ENCODE measurements around the gene NAA25.

The NAA25 gene

GRCh38 chr12:112140728-112141127, 32.1 kb upstream of the NAA25 start:
- Histone ChIP-seq H3K27me3 (ENCODE audit: control insufficient read depth in 3 of 3, insufficient read depth in 3 of 3, low read depth in 1 of 3, low read length in 3 of 3) (no peaks in the 10 kb centered on the region), H2AK5ac (ENCODE audit: low read depth, low read length) (no peak overlapping the region), H3K4me1 (ENCODE audit: control insufficient read depth in 2 of 2, insufficient read depth in 1 of 2, low read depth in 1 of 2, low read length in 2 of 2) (no peaks in the 10 kb centered on the region), H2BK120ac (ENCODE audit: low read depth, low read length) (no peak overlapping the region), H3K4me2 (ENCODE audit: insufficient read depth, low read length, poor library complexity, severe bottlenecking) (no peak overlapping the region), H3K9me3 (replicated peaks in 1 of 2; ENCODE audit: control insufficient read depth in 2 of 2, insufficient read depth in 1 of 2, low read depth in 1 of 2, low read length in 2 of 2) (no peaks in the 10 kb centered on the region), H3K23ac (ENCODE audit: low read depth, low read length, poor library complexity) (no peak overlapping the region), H3K79me1 (ENCODE audit: low read depth, low read length) (no peaks in the 10 kb centered on the region), H3K14ac (ENCODE audit: low read length) (no peak overlapping the region), H2BK15ac (ENCODE audit: low read length) (no peak overlapping the region), H4K8ac (ENCODE audit: low read depth, low read length) (no peak overlapping the region), H3K27ac (replicated peaks; ENCODE audit: low read length) (no peak overlapping the region), H3K9ac (ENCODE audit: low read depth, low read length, poor library complexity) (no peak overlapping the region), H2AFZ (ENCODE audit: low read length) (no peak overlapping the region), H3K18ac (ENCODE audit: low read length) (no peak overlapping the region), H2BK5ac (ENCODE audit: low read length) (no peak overlapping the region), H2BK12ac (ENCODE audit: low read length) (no peak overlapping the region), H3K4me3 (ENCODE audit: low read length in 2 of 2) (no peak overlapping the region), H3K36me3 (replicated peaks in 1 of 2; ENCODE audit: control insufficient read depth in 2 of 2, insufficient read depth in 2 of 2, low read length in 2 of 2) (peaks cover 26 to 91% of the 10 kb centered on the region in 2 donors), H3K4ac (ENCODE audit: low read length) (no peak overlapping the region), H4K91ac (ENCODE audit: low read depth, low read length, poor library complexity) (no peak overlapping the region)
- no CpG with 5 or more reads among the region's 5 CpGs for WGBS, 2 donors (ENCODE audit: extremely low coverage in 2 of 2, insufficient read length in 2 of 2, insufficient replicate concordance in 1 of 2)
- no peak for DNase-seq (ENCODE audit: low spot score)

- no peak overlapping the region for H2BK12ac ChIP-seq (ENCODE audit: low read length)
- no peak overlapping the region for H3K9ac ChIP-seq (ENCODE audit: low read depth, low read length, poor library complexity)
- no peak overlapping the region for H2BK15ac ChIP-seq (ENCODE audit: low read length)
- H3K4me2 ChIP-seq (ENCODE audit: insufficient read depth, low read length, poor library complexity, severe bottlenecking), result no peak overlapping the region
- no CpG with 5 or more reads among the region's 3 CpGs for WGBS, 2 donors (ENCODE audit: extremely low coverage in 2 of 2, insufficient read length in 2 of 2, insufficient replicate concordance in 1 of 2)
- DNase-seq (ENCODE audit: low spot score), result no peak
- H4K8ac ChIP-seq (ENCODE audit: low read depth, low read length), result no peak overlapping the region
- peaks cover 13 to 67% of the 10 kb centered on the region in 2 donors for H3K36me3 ChIP-seq (replicated peaks in 1 of 2; ENCODE audit: control insufficient read depth in 2 of 2, insufficient read depth in 2 of 2, low read length in 2 of 2)
- no peak overlapping the region for H2AFZ ChIP-seq (ENCODE audit: low read length)
- H3K4me1 ChIP-seq (ENCODE audit: control insufficient read depth in 2 of 2, insufficient read depth in 1 of 2, low read depth in 1 of 2, low read length in 2 of 2), result no peaks in the 10 kb centered on the region
- H4K91ac ChIP-seq (ENCODE audit: low read depth, low read length, poor library complexity), result no peak overlapping the region
- H2BK120ac ChIP-seq (ENCODE audit: low read depth, low read length), result no peak overlapping the region
- H3K14ac ChIP-seq (ENCODE audit: low read length), result no peak overlapping the region
- H3K23ac ChIP-seq (ENCODE audit: low read depth, low read length, poor library complexity), result no peak overlapping the region
- no peaks in the 10 kb centered on the region for H3K27me3 ChIP-seq (ENCODE audit: control insufficient read depth in 3 of 3, insufficient read depth in 3 of 3, low read depth in 1 of 3, low read length in 3 of 3)
- H3K9me3 ChIP-seq (replicated peaks in 1 of 2; ENCODE audit: control insufficient read depth in 2 of 2, insufficient read depth in 1 of 2, low read depth in 1 of 2, low read length in 2 of 2), result no peaks in the 10 kb centered on the region
- H3K4ac ChIP-seq (ENCODE audit: low read length), result no peak overlapping the region
- H2AK5ac ChIP-seq (ENCODE audit: low read depth, low read length), result no peak overlapping the region
- no peak overlapping the region for H2BK5ac ChIP-seq (ENCODE audit: low read length)
- no peaks in the 10 kb centered on the region for H3K79me1 ChIP-seq (ENCODE audit: low read depth, low read length)
- no peak overlapping the region for H3K27ac ChIP-seq (replicated peaks; ENCODE audit: low read length)
- H3K4me3 ChIP-seq (ENCODE audit: low read length in 2 of 2), result no peak overlapping the region
- no peak overlapping the region for H3K18ac ChIP-seq (ENCODE audit: low read length)
Measured at GRCh38 chr12:112134731-112135130, 26.1 kb upstream of the NAA25 start.

GRCh38 chr12:112133418-112133817, 24.8 kb upstream of the NAA25 start:
- H4K91ac ChIP-seq (ENCODE audit: low read depth, low read length, poor library complexity), result no peak overlapping the region
- no peak overlapping the region for H2AFZ ChIP-seq (ENCODE audit: low read length)
- H3K36me3 ChIP-seq (replicated peaks in 1 of 2; ENCODE audit: control insufficient read depth in 2 of 2, insufficient read depth in 2 of 2, low read length in 2 of 2), result peaks cover 13 to 55% of the 10 kb centered on the region in 2 donors
- no peak overlapping the region for H2BK15ac ChIP-seq (ENCODE audit: low read length)
- H3K4me2 ChIP-seq (ENCODE audit: insufficient read depth, low read length, poor library complexity, severe bottlenecking), result no peak overlapping the region
- DNase-seq (ENCODE audit: low spot score), result no peak
- H2AK5ac ChIP-seq (ENCODE audit: low read depth, low read length), result no peak overlapping the region
- WGBS, 2 donors (ENCODE audit: extremely low coverage in 2 of 2, insufficient read length in 2 of 2, insufficient replicate concordance in 1 of 2), result no CpG with 5 or more reads among the region's 5 CpGs
- H3K4ac ChIP-seq (ENCODE audit: low read length), result no peak overlapping the region
- H2BK12ac ChIP-seq (ENCODE audit: low read length), result no peak overlapping the region
- H3K9ac ChIP-seq (ENCODE audit: low read depth, low read length, poor library complexity), result no peak overlapping the region
- no peak overlapping the region for H3K27ac ChIP-seq (replicated peaks; ENCODE audit: low read length)
- no peak overlapping the region for H2BK5ac ChIP-seq (ENCODE audit: low read length)
- H3K9me3 ChIP-seq (replicated peaks in 1 of 2; ENCODE audit: control insufficient read depth in 2 of 2, insufficient read depth in 1 of 2, low read depth in 1 of 2, low read length in 2 of 2), result no peaks in the 10 kb centered on the region
- no peak overlapping the region for H3K14ac ChIP-seq (ENCODE audit: low read length)
- no peak overlapping the region for H3K18ac ChIP-seq (ENCODE audit: low read length)
- no peaks in the 10 kb centered on the region for H3K27me3 ChIP-seq (ENCODE audit: control insufficient read depth in 3 of 3, insufficient read depth in 3 of 3, low read depth in 1 of 3, low read length in 3 of 3)
- no peaks in the 10 kb centered on the region for H3K79me1 ChIP-seq (ENCODE audit: low read depth, low read length)
- no peak overlapping the region for H2BK120ac ChIP-seq (ENCODE audit: low read depth, low read length)
- no peak overlapping the region for H3K23ac ChIP-seq (ENCODE audit: low read depth, low read length, poor library complexity)
- no peaks in the 10 kb centered on the region for H3K4me1 ChIP-seq (ENCODE audit: control insufficient read depth in 2 of 2, insufficient read depth in 1 of 2, low read depth in 1 of 2, low read length in 2 of 2)
- H3K4me3 ChIP-seq (ENCODE audit: low read length in 2 of 2), result no peak overlapping the region
- no peak overlapping the region for H4K8ac ChIP-seq (ENCODE audit: low read depth, low read length)

- Histone ChIP-seq H3K4me1 (ENCODE audit: control insufficient read depth in 2 of 2, insufficient read depth in 1 of 2, low read depth in 1 of 2, low read length in 2 of 2) (peaks cover 0 to 2% of the 10 kb centered on the region in 2 donors), H3K4me3 (ENCODE audit: low read length in 2 of 2) (no peak overlapping the region), H3K79me1 (ENCODE audit: low read depth, low read length) (no peaks in the 10 kb centered on the region), H3K23ac (ENCODE audit: low read depth, low read length, poor library complexity) (no peak overlapping the region), H3K4ac (ENCODE audit: low read length) (no peak overlapping the region), H2BK120ac (ENCODE audit: low read depth, low read length) (no peak overlapping the region), H3K9ac (ENCODE audit: low read depth, low read length, poor library complexity) (no peak overlapping the region), H4K91ac (ENCODE audit: low read depth, low read length, poor library complexity) (no peak overlapping the region), H2BK5ac (ENCODE audit: low read length) (no peak overlapping the region), H3K27me3 (ENCODE audit: control insufficient read depth in 3 of 3, insufficient read depth in 3 of 3, low read depth in 1 of 3, low read length in 3 of 3) (no peaks in the 10 kb centered on the region), H3K14ac (ENCODE audit: low read length) (no peak overlapping the region), H2AFZ (ENCODE audit: low read length) (no peak overlapping the region), H2AK5ac (ENCODE audit: low read depth, low read length) (no peak overlapping the region), H3K18ac (ENCODE audit: low read length) (no peak overlapping the region), H3K27ac (replicated peaks; ENCODE audit: low read length) (no peak overlapping the region), H4K8ac (ENCODE audit: low read depth, low read length) (no peak overlapping the region), H2BK15ac (ENCODE audit: low read length) (no peak overlapping the region), H3K9me3 (replicated peaks in 1 of 2; ENCODE audit: control insufficient read depth in 2 of 2, insufficient read depth in 1 of 2, low read depth in 1 of 2, low read length in 2 of 2) (no peaks in the 10 kb centered on the region), H2BK12ac (ENCODE audit: low read length) (no peak overlapping the region), H3K4me2 (ENCODE audit: insufficient read depth, low read length, poor library complexity, severe bottlenecking) (no peak overlapping the region), H3K36me3 (replicated peaks in 1 of 2; ENCODE audit: control insufficient read depth in 2 of 2, insufficient read depth in 2 of 2, low read length in 2 of 2) (peaks cover 10 to 40% of the 10 kb centered on the region in 2 donors)
- no peak for DNase-seq (ENCODE audit: low spot score)
- whole genome bisulfite sequencing, 2 donors (ENCODE audit: extremely low coverage in 2 of 2, insufficient read length in 2 of 2, insufficient replicate concordance in 1 of 2), result no CpG with 5 or more reads among the region's 1 CpG
Measured at GRCh38 chr12:112131686-112132085, 23.1 kb upstream of the NAA25 start.

Data from neuronal stem cell (in vitro differentiated cells).